HCT116 (cell line): ENCODE results near the gene CCDC158.

Experiments used
- ATF3 ChIP-seq: IDR thresholded peaks from 2 replicates; pipeline ENCODE4 v1.6.1; 2012
- CEBPB ChIP-seq: IDR thresholded peaks from 2 replicates; pipeline ENCODE4 v1.6.1; 2012; ENCODE audit warnings: low read depth
- CTCF ChIP-seq, 3 experiments: fragments of 200-600 bp in 1 of 3; sonication (generic) in 1 of 3; IDR thresholded peaks in 2 of 3; conservative IDR thresholded peaks in 1 of 3; 2 replicates each; pipeline ENCODE4 v1.5.1; 2012 to 2017; ENCODE audit warnings: low read depth in 2 of 3, low read length in 2 of 3, antibody characterized with exemption in 1 of 3, borderline replicate concordance in 1 of 3, control low read depth in 1 of 3, mild to moderate bottlenecking in 1 of 3, mixed read lengths in 1 of 3, mixed run types in 1 of 3, moderate library complexity in 1 of 3; ENCODE audit not compliant: insufficient read depth in 1 of 3
- EZH2 ChIP-seq: fragments of 200-600 bp; sonication (generic); IDR thresholded peaks from 2 replicates; pipeline ENCODE4 v1.6.1; 2017; ENCODE audit warnings: antibody characterized with exemption, mixed run types
- EZH2phosphoT487 ChIP-seq: fragments of 200-600 bp; IDR thresholded peaks from 2 replicates; pipeline ENCODE4 v1.6.1; 2018; ENCODE audit warnings: antibody characterized with exemption, borderline replicate concordance
- JUND ChIP-seq: IDR thresholded peaks from 2 replicates; pipeline ENCODE4 v1.6.1; 2012
- POLR2A ChIP-seq: IDR thresholded peaks from 2 replicates; pipeline ENCODE4 v1.7.0; 2011; ENCODE audit warnings: borderline replicate concordance; ENCODE audit not compliant: insufficient read depth, insufficient read length; ENCODE audit errors: extremely low read depth
- POLR2AphosphoS5 ChIP-seq: IDR thresholded peaks from 2 replicates; pipeline ENCODE4 v1.6.1; 2011; ENCODE audit warnings: mild to moderate bottlenecking, low read depth, low read length, moderate library complexity
- RAD21 ChIP-seq: IDR thresholded peaks from 2 replicates; pipeline ENCODE4 v1.6.1; 2012; ENCODE audit warnings: low read depth, mild to moderate bottlenecking
- SRF ChIP-seq: IDR thresholded peaks from 2 replicates; pipeline ENCODE4 v1.6.1; 2012; ENCODE audit warnings: low read depth
- ZBTB33 ChIP-seq: IDR thresholded peaks from 2 replicates; pipeline ENCODE4 v1.6.1; 2011; ENCODE audit warnings: mild to moderate bottlenecking, low read length, moderate library complexity; ENCODE audit not compliant: insufficient replicate concordance; ENCODE audit errors: extremely low read depth
- ZFX ChIP-seq: fragments of 450-650 bp; IDR thresholded peaks from 2 replicates; pipeline ENCODE4 v1.6.1; 2017
- TF ChIP-seq, protein P1 (sequence below): IDR thresholded peaks from 2 replicates; pipeline ENCODE4 v1.6.1; 2012

GRCh38 chr4:76407440-76408119, 13.4 kb downstream of the CCDC158 start:
- TF ChIP-seq CTCF (IDR thresholded peaks at IDR 0.05 in 2 of 3, conservative IDR thresholded peaks at IDR 0.05 in 1 of 3; ENCODE audit: borderline replicate concordance in 1 of 3, insufficient read depth in 1 of 3, low read depth in 2 of 3, low read length in 2 of 3) (no peak), POLR2AphosphoS5 (no peak), EZH2 (no peak), ZBTB33 (no peak), POLR2A (no peak), SRF (no peak), ZFX (no peak), ATF3 (no peak), JUND (no peak), CEBPB (no peak), EZH2phosphoT487 (no peak), RAD21 (no peak)
- TF ChIP-seq, protein P1, sequence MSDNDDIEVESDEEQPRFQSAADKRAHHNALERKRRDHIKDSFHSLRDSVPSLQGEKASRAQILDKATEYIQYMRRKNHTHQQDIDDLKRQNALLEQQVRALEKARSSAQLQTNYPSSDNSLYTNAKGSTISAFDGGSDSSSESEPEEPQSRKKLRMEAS = no peak
